Epithelial cell of esophagus (primary cell): ENCODE results near the gene AKNA.
"Not testable (repeated sequence)": the region's sequence is repeated elsewhere in the genome, so short reads cannot be mapped to it uniquely, and the experiment has no call there.

Source experiments
- DNase-seq: peaks from one replicate; pipeline ENCODE4 v3.0.0; 2010; ENCODE audit warnings: low read depth
- H3K4me3 ChIP-seq: 2 replicates; pipeline ENCODE4 v1.5.1; 2011; ENCODE audit warnings: mild to moderate bottlenecking, low read length, control low read depth
- TF ChIP-seq, protein P1 (sequence below): IDR thresholded peaks from 2 replicates; pipeline ENCODE4 v1.5.1; 2011; ENCODE audit warnings: low read depth, mild to moderate bottlenecking, low read length, control low read depth, inconsistent platforms; ENCODE audit not compliant: insufficient read depth; ENCODE audit errors: missing control alignments

Gene AKNA

DNA sequence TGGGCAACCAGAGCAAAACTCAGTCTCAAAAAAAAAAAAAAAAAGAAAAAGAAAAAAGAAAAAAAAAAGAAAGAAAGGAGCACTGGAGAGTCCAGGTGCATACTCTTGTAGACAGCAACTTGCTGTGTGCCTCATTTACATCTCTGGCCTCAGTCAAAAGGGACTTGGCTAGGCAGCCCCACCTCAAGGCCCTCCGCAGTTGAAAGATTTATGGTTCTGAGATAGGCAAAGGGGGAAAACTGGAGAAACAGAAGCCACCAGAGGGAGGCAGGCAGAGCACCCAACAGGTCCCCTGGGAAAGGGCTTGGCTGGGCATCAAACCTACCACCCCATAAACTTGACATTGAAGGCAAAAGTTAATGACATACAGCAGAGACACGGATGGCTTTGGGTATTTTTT is 52.0 kb downstream of the AKNA start:
- no peak for DNase-seq
- TF ChIP-seq, protein P1, sequence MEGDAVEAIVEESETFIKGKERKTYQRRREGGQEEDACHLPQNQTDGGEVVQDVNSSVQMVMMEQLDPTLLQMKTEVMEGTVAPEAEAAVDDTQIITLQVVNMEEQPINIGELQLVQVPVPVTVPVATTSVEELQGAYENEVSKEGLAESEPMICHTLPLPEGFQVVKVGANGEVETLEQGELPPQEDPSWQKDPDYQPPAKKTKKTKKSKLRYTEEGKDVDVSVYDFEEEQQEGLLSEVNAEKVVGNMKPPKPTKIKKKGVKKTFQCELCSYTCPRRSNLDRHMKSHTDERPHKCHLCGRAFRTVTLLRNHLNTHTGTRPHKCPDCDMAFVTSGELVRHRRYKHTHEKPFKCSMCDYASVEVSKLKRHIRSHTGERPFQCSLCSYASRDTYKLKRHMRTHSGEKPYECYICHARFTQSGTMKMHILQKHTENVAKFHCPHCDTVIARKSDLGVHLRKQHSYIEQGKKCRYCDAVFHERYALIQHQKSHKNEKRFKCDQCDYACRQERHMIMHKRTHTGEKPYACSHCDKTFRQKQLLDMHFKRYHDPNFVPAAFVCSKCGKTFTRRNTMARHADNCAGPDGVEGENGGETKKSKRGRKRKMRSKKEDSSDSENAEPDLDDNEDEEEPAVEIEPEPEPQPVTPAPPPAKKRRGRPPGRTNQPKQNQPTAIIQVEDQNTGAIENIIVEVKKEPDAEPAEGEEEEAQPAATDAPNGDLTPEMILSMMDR = no peak
- H3K4me3 ChIP-seq = no peak overlapping the region

- TF ChIP-seq, protein P1 = no peak
- no peak for DNase-seq
- H3K4me3 ChIP-seq = no peak overlapping the region
These were observed 53.3 kb downstream of the AKNA start for GRCh38 chr9:114334490-114334889.

GRCh38 chr9:114333718-114334117 is 54.1 kb downstream of the AKNA start:
- not testable (repeated sequence) for H3K4me3 ChIP-seq, DNase-seq

- not testable (repeated sequence) for H3K4me3 ChIP-seq, DNase-seq
These were observed 55.2 kb downstream of the AKNA start for GRCh38 chr9:114332474-114333040.

DNA sequence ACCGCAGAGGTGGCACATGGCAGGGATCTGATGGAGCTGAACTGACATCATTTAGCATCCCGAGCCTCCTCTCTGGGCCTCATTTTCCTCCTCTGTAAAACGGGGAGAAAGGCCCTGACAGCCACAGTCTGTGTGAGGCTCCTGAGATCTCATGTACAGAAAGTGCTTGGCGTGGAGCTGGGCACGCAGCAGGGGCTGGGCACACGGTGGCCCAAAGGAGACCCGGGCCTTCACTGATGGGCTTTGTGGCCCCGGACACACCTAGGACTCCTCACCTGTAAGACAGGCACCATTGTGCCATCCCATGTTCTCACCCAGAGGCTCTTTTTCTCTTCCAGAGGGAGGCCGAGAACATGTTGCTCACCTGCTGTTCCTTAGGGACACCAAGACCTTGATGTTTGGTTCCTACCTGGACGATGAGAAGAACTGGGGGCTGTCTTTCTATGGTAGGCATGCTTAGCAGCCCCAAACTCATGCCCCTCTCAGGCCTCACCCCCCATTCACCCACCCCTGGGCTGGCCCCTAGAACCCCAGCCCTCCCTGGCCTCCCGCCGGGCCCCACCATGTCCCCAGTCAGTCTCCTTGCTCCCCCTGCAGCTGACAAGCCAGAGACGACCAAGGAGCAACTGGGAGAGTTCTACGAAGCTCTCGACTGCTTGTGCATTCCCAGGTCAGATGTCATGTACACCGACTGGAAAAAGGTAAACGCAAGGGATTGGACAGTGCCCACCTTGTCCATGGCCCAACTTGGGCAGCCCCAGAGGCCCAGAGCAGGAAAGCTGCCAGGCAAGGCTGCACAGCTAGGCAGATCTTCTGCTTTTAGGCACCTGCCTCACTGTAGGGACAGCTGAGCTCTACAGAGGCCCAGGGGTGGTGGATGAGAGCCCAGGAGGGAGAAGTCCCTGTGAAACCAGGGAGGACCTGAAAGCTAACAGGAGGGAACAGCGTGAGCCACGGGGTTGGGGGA is 56.3 kb downstream of the AKNA start:
- not testable (repeated sequence) for H3K4me3 ChIP-seq, DNase-seq

GRCh38 chr9:114330636-114331035 is 57.1 kb downstream of the AKNA start:
- no peak overlapping the region for H3K4me3 ChIP-seq
- TF ChIP-seq, protein P1 = no peak
- DNase-seq = no peak

GRCh38 chr9:114329625-114330022 is 58.2 kb downstream of the AKNA start, which contains the start of gene ORM2:
TSS of gene ORM2 (plus strand) at chr9:114329869. CDS start at chr9:114329905, 36 bp downstream.
- DNase-seq, H3K4me3 ChIP-seq: not testable (repeated sequence)

DNA sequence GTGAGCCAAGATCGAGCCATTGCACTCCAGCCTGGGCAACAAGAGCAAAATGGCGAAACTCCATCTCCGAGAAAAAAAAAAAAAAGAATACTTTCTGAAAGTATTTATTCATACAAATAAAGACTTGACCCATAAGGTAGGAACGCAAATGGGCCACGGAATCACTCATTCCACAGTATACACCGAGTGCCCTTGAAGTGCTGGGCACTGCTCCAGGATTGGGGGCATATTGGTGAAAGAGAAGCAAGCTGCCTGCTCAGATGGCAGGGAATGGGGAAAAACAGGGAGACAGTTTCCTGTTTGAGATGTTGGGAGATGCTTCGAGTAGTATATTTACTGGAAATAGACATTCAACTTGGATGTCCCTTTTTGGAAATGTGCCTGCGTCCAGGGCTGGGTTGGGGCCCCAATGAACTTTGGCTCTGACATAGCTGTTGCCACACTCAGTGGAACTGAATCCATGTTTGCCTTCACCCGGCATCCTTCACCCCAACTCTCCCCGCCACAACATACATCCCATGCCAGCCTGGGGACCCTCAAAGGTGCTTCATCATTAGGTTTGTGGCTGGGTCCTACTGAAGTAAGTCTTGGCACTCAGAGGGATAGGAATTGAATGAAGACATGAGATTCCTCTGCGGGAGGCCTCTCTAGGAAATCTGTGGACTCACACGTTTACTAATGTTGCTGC is 58.7 kb downstream of the AKNA start:
- not testable (repeated sequence) for DNase-seq, H3K4me3 ChIP-seq

DNA sequence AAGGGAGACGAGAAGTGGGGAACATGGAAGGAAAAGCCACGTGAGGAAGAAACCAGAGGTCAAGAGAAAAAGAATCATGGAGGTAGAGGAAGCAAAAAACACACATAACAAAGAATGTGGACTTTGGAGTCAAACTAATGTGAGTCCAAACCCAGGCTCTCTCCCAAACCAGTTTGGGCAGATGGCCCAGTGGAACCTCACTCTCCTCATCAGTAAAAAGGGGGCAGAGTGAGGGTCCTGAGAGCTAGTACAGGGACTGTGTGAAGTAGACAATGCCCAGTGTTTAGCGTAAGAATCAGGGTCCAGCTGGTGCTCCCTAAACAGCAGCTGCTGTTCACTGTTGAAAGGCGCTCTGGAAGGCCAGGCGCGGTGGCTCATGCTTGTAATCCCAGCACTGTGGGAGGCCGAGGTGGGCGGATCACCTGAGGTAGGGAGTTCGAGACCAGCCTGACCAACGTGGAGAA is 59.4 kb downstream of the AKNA start:
- not testable (repeated sequence) for DNase-seq, H3K4me3 ChIP-seq

DNA sequence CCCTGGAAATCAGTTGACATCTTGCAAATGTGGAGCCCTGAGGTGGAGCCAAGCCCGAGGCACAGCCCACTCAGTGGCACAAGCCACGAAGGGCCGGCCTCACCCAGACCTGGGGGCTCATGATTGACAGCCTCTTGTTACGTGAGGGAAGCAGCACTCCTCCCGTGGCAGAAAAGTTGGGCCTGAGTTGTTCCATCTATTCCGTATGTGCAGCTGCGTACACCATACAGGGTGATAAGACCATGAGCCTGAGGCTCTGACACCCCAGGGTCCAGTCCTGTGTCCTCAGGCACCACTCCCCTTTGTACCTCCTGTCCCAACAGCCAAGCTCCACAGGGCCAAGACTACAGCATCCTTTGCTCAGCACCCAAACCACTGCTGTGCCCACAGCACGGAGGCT is 60.0 kb downstream of the AKNA start:
- no peak for DNase-seq
- TF ChIP-seq, protein P1 = no peak
- H3K4me3 ChIP-seq = no peak overlapping the region

- not testable (repeated sequence) for H3K4me3 ChIP-seq, DNase-seq
These were observed 62.0 kb downstream of the AKNA start for GRCh38 chr9:114325684-114326254.

DNA sequence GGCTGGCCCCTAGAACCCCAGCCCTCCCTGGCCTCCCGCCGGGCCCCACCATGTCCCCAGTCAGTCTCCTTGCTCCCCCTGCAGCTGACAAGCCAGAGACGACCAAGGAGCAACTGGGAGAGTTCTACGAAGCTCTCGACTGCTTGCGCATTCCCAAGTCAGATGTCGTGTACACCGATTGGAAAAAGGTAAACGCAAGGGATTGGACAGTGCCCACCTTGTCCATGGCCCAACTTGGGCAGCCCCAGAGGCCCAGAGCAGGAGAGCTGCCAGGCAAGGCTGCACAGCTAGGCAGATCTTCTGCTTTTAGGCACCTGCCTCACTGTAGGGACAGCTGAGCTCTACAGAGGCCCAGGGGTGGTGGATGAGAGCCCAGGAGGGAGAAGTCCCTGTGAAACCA is 62.8 kb downstream of the AKNA start:
- DNase-seq, H3K4me3 ChIP-seq: not testable (repeated sequence)
